ENCODE measurements around the gene IL1A.

IL1A gene

GRCh38 chr2:112782234-112782799 lies 2.0 kb downstream of the IL1A start:
- TF ChIP-seq CTCF (IDR thresholded peaks at IDR 0.05; ENCODE audit: insufficient read depth, low read length, missing control alignments), result no peak
- CTCF ChIA-PET, result interaction anchor here (1.4 to 2.1 kb wide), 3 partner anchors 9 to 160 kb away, joined by 3 to 10 read pairs (median 8); no protein-coding TSS in a partner anchor
- POLR2A ChIA-PET, result interaction anchor here (1.1 kb wide), 1 partner anchor 14 kb away, joined by 3 read pairs; no protein-coding TSS in a partner anchor
- H3K4me3 ChIP-seq (ENCODE audit: low read depth, low read length), result no peak overlapping the region
- no peak for DNase-seq (ENCODE audit: low read depth, low spot score)

- ChIA-PET CTCF (interaction anchor here (0.5 kb wide), 1 partner anchor 310 kb away, joined by 3 read pairs; no protein-coding TSS in a partner anchor), POLR2A (no interaction called here)
- H3K4me3 ChIP-seq (ENCODE audit: low read depth, low read length), result no peak overlapping the region
- DNase-seq (ENCODE audit: low read depth, low spot score), result no peak
- TF ChIP-seq CTCF (IDR thresholded peaks at IDR 0.05; ENCODE audit: insufficient read depth, low read length, missing control alignments), result no peak
Measured at GRCh38 chr2:112779598-112779997, 4.7 kb downstream of the IL1A start.

GRCh38 chr2:112777036-112777435 lies 7.3 kb downstream of the IL1A start:
- ChIA-PET CTCF (no interaction called here), POLR2A (no interaction called here)
- no peak for TF ChIP-seq CTCF (IDR thresholded peaks at IDR 0.05; ENCODE audit: insufficient read depth, low read length, missing control alignments)
- H3K4me3 ChIP-seq (ENCODE audit: low read depth, low read length), result no peak overlapping the region
- DNase-seq (ENCODE audit: low read depth, low spot score), result no peak

- ChIA-PET POLR2A (no interaction called here), CTCF (interaction anchor here (1.0 kb wide), 1 partner anchor 166 kb away, joined by 4 read pairs; no protein-coding TSS in a partner anchor)
- no peak for DNase-seq (ENCODE audit: low read depth, low spot score)
- H3K4me3 ChIP-seq (ENCODE audit: low read depth, low read length), result no peak overlapping the region
- no peak for TF ChIP-seq CTCF (IDR thresholded peaks at IDR 0.05; ENCODE audit: insufficient read depth, low read length, missing control alignments)
Measured at GRCh38 chr2:112776113-112776512, 8.2 kb downstream of the IL1A start.

- no peak for DNase-seq (ENCODE audit: low read depth, low spot score)
- H3K4me3 ChIP-seq (ENCODE audit: low read depth, low read length), result no peak overlapping the region
- ChIA-PET CTCF (interaction anchor here (1.2 kb wide), 1 partner anchor 25 kb away, joined by 3 read pairs; no protein-coding TSS in a partner anchor), POLR2A (no interaction called here)
- TF ChIP-seq CTCF (IDR thresholded peaks at IDR 0.05; ENCODE audit: insufficient read depth, low read length, missing control alignments), result no peak
Measured at GRCh38 chr2:112774536-112775285, 9.6 kb downstream of the IL1A start.

GRCh38 chr2:112773556-112773955 lies 10.7 kb downstream of the IL1A start:
- ChIA-PET POLR2A (no interaction called here), CTCF (interaction anchor here (0.9 to 1.5 kb wide), 2 partner anchors 168 to 185 kb away, joined by 3 to 4 read pairs; no protein-coding TSS in a partner anchor)
- TF ChIP-seq CTCF (IDR thresholded peaks at IDR 0.05; ENCODE audit: insufficient read depth, low read length, missing control alignments), result no peak
- DNase-seq (ENCODE audit: low read depth, low spot score), result no peak
- H3K4me3 ChIP-seq (ENCODE audit: low read depth, low read length), result no peak overlapping the region
